ENCODE results near the gene USP9X. TPM values are rescaled to one million over a fixed set of nuclear protein-coding genes. Genes with fewer than 3 reads are reported as not detected.
A peak's percentile ranks its signal among the peaks of the same experiment; 100 is the strongest.

Gene USP9X
- total and polyA plus RNA-seq, 9 of the 15 experiments (the other 6 are each of a cell fraction or from before 2014, with no cell fraction given) = 10.9 to 47.8 (median 29.5) TPM

- peak; percentile 85 for TF ChIP-seq RB1 (IDR thresholded peaks at IDR 0.05; ENCODE audit: low read depth)
- TF ChIP-seq EHMT2 (IDR thresholded peaks at IDR 0.05) = 0 out of 2 replicates have a peak, but pooled peaks have one; percentile 40
- TF ChIP-seq MLX (CRISPR knock-in tag; conservative IDR thresholded peaks at IDR 0.05) = 0 out of 4 replicates have a peak, but pooled peaks of 1 of the 2 experiments have one; percentile 21
- peak; percentile 85 for TF ChIP-seq EP300 (IDR thresholded peaks at IDR 0.05; ENCODE audit: low read length)
- TF ChIP-seq SPI1 (IDR thresholded peaks at IDR 0.05; ENCODE audit: borderline replicate concordance, low read depth, low read length) = no peak
- 0 out of 2 replicates have a peak, but pooled peaks have one; percentile 43 for TF ChIP-seq ZNF583 (CRISPR knock-in tag; IDR thresholded peaks at IDR 0.05)
- no peak; the same call in 1 of the 2 replicates for TF ChIP-seq ZBED1 (IDR thresholded peaks at IDR 0.05)
- no peak for TF ChIP-seq CEBPZ (IDR thresholded peaks at IDR 0.05; ENCODE audit: borderline replicate concordance, low read depth, low read length)
- no peak for TF ChIP-seq PHB2 (IDR thresholded peaks at IDR 0.05; ENCODE audit: low read depth)
- 0 out of 2 replicates have a peak, but pooled peaks have one; percentile 10 for TF ChIP-seq GABPB2 (CRISPR knock-in tag; conservative IDR thresholded peaks at IDR 0.05)
- peak; percentile 83 for TF ChIP-seq MTA1 (IDR thresholded peaks at IDR 0.05; ENCODE audit: borderline replicate concordance)
- no peak; a peak in 1 of 4 replicates for TF ChIP-seq KDM4B (IDR thresholded peaks at IDR 0.05; ENCODE audit: borderline replicate concordance in 2 of 2, low read depth in 1 of 2)
- no peak; a peak in 1 of 3 replicates for TF ChIP-seq CBX3 (IDR thresholded peaks at IDR 0.05; ENCODE audit: borderline replicate concordance in 1 of 2, low read length in 2 of 2)
- TF ChIP-seq BCOR (IDR thresholded peaks at IDR 0.05) = no peak
- peak; percentile 61; the same call in 1 of the 2 replicates for TF ChIP-seq NFRKB (IDR thresholded peaks at IDR 0.05; ENCODE audit: low read depth)
- TF ChIP-seq CREB1 (IDR thresholded peaks at IDR 0.05) = peak; percentile 92
- peak; percentile 95 for TF ChIP-seq CREB1 (CRISPR knock-in tag; IDR thresholded peaks at IDR 0.05)
- peak; percentile 28 for TF ChIP-seq PRPF4 (IDR thresholded peaks at IDR 0.05; ENCODE audit: insufficient read depth, low read depth, low read length, poor library complexity, severe bottlenecking)
- TF ChIP-seq E2F4 (CRISPR knock-in tag; IDR thresholded peaks at IDR 0.05; ENCODE audit: low read depth) = peak; percentile 49; the same call in 1 of the 2 replicates
- peak; percentile 93 for TF ChIP-seq RNF2 (IDR thresholded peaks at IDR 0.05)
- TF ChIP-seq E2F6 (IDR thresholded peaks at IDR 0.05; ENCODE audit: borderline replicate concordance in 1 of 2, extremely low read depth in 1 of 2, insufficient read depth in 1 of 2, insufficient read length in 1 of 2, low read depth in 1 of 2, low read length in 1 of 2, poor library complexity in 1 of 2, severe bottlenecking in 1 of 2) = peak; percentile 89 to 90
- no peak for TF ChIP-seq NCOA4 (IDR thresholded peaks at IDR 0.05; ENCODE audit: partially characterized antibody)
Measured at GRCh38 chrX:41084044-41084892, 977 bp upstream of the USP9X start (continued).
